Right cardiac atrium (tissue), 5 donors: ENCODE data around the gene NTN3. TPM values are rescaled to one million over a fixed set of nuclear protein-coding genes. Genes with fewer than 3 reads are reported as not detected.

ENCODE experiments used
- ATAC-seq, 2 donors: fragments of 200-7000 bp; cut with Tn5 transposase; one replicate each; pipeline versions ENCODE4 v1.8.0 to v1.9.1; 2020; ENCODE audit warnings: moderate library complexity in 2 of 2, mild to moderate bottlenecking in 1 of 2
- DNase-seq, 3 donors: peaks; one replicate each; pipeline ENCODE4 v3.0.0-alpha.2; 2020
- H3K27ac ChIP-seq: one replicate; pipeline ENCODE4 v1.5.1; 2013; ENCODE audit warnings: mild to moderate bottlenecking, low read length, control low read depth, moderate library complexity
- H3K27me3 ChIP-seq: one replicate; pipeline ENCODE4 v1.6.1; 2013; ENCODE audit not compliant: control insufficient read depth, insufficient read depth
- H3K4me1 ChIP-seq: one replicate; pipeline ENCODE4 v1.6.1; 2013; ENCODE audit warnings: low read length; ENCODE audit not compliant: control insufficient read depth, insufficient read depth
- H3K4me3 ChIP-seq: one replicate; pipeline ENCODE4 v1.5.1; 2013; ENCODE audit warnings: low read length, control low read depth
- H3K9me3 ChIP-seq: one replicate; pipeline ENCODE4 v1.6.1; 2013; ENCODE audit warnings: low read length; ENCODE audit not compliant: control insufficient read depth
- WGBS: extraction: QIAGEN DNeasy Blood & Tissue Kit; methylation state at CpG from one replicate; pipeline ENCODE4 v1.1.7; 2013; 5-methylcytosine and 5-hydroxymethylcytosine counted together
- intact Hi-C, 4 donors: fragments of 100-400 bp; cut with DNase I; formaldehyde crosslinking; loops; one replicate each; pipeline versions ENCODE4 v1.11.0 to v1.14.0; 2022 to 2023
- polyA plus RNA-seq: library from polyadenylated mRNA; stranded (reverse); fragments of 200-250 nt; gene quantifications from one replicate; pipeline ENCODE4 v1.2.3, GENCODE V29; 2013
- total RNA-seq, 4 donors: library from RNA; stranded (reverse); fragmentation: NEBNext Ultra II Directional; extraction: Animal tissue kit (Norgen Biotek cat#: 25700); gene quantifications; one replicate each; pipeline ENCODE4 v1.2.1, GENCODE V29; 2021
- donor health status: healthy with polysubstance abuse.
- donor health status: DM: no; HTN: yes; CAD: no.
- donor health status: DM: no; HTN: no; CAD: no.
- donor health status: DM: no; HTN: yes; CAD: no; lungs with severe emphysema.
- donor health status: DM: yes; HTN: yes; CAD: no.

NTN3 gene
- total and polyA plus RNA-seq, 5 donors: 0.50 to 1.8 (median 0.74) TPM

- intact Hi-C loops: loop anchor here in 2 of 4 donors (2.0 to 10.0 kb wide), 2 partner anchors 159 to 165 kb away; partner anchors contain the start of gene ABCA3 (in 1 of the 2)
- WGBS: 97% methylated on average over 6 of the region's 6 CpGs
- DNase-seq (peak in 1 of 3 donors; percentile 57), ATAC-seq (no peak)
- Histone ChIP-seq H3K27me3 (no peaks in the 10 kb centered on the region), H3K9me3 (no peaks in the 10 kb centered on the region), H3K4me3 (no peak overlapping the region), H3K27ac (no peak overlapping the region), H3K4me1 (peaks cover 12% of the 10 kb centered on the region)
Observed at GRCh38 chr16:2499454-2499853, 28.4 kb downstream of the NTN3 start.

GRCh38 chr16:2499890-2500429, 28.9 kb downstream of the NTN3 start:
- Histone ChIP-seq H3K4me1 (peaks cover 12% of the 10 kb centered on the region), H3K4me3 (no peak overlapping the region), H3K27ac (no peak overlapping the region), H3K27me3 (no peaks in the 10 kb centered on the region), H3K9me3 (no peaks in the 10 kb centered on the region)
- intact Hi-C loops: loop anchor here in 3 of 4 donors (2.0 to 10.0 kb wide), 4 partner anchors 73 to 165 kb away; partner anchors contain the start of genes ABCA3 (in 1 of the 3) and CCNF (in 1 of the 3)
- WGBS: 93% methylated on average over 29 of the region's 29 CpGs
- no peak for ATAC-seq
- peak in 1 of 3 donors; percentile 53 for DNase-seq

GRCh38 chr16:2500430-2500917, 29.4 kb downstream of the NTN3 start:
- Histone ChIP-seq H3K27ac (no peak overlapping the region), H3K27me3 (no peaks in the 10 kb centered on the region), H3K9me3 (no peaks in the 10 kb centered on the region), H3K4me1 (peaks cover 12% of the 10 kb centered on the region), H3K4me3 (no peak overlapping the region)
- DNase-seq (peak in 1 of 3 donors; percentile 75), ATAC-seq (no peak)
- WGBS: 87% methylated on average over 20 of the region's 20 CpGs
- intact Hi-C loops: loop anchor here in 1 of 4 donors (2.0 to 5.0 kb wide), 2 partner anchors 73 to 158 kb away; partner anchors contain the start of gene CCNF

- Histone ChIP-seq H3K4me1 (peaks cover 12% of the 10 kb centered on the region), H3K4me3 (no peak overlapping the region), H3K27ac (no peak overlapping the region), H3K9me3 (no peaks in the 10 kb centered on the region), H3K27me3 (no peaks in the 10 kb centered on the region)
- intact Hi-C loops: loop anchor here in 1 of 4 donors (2.0 to 5.0 kb wide), 2 partner anchors 74 to 158 kb away; partner anchors contain the start of gene CCNF
- ATAC-seq: peak; percentile 82 to 84
- WGBS: 37% methylated on average over 23 of the region's 23 CpGs
- DNase-seq: peak; percentile 81 to 95 (median 94)
Observed at GRCh38 chr16:2500918-2501750, 30.0 kb downstream of the NTN3 start.

GRCh38 chr16:2501946-2502895, 31.1 kb downstream of the NTN3 start:
- H3K4me3 ChIP-seq: no peak overlapping the region
- DNase-seq (peak in 1 of 3 donors; percentile 53), ATAC-seq (no peak)
- intact Hi-C loops: loop anchor here in 1 of 4 donors (2.0 to 5.0 kb wide), 2 partner anchors 75 to 159 kb away; partner anchors contain the start of gene CCNF
- WGBS: 75% methylated on average over 18 of the region's 18 CpGs
- peaks cover 12% of the 10 kb centered on the region for H3K4me1 ChIP-seq
- H3K27me3 ChIP-seq: no peaks in the 10 kb centered on the region
- H3K27ac ChIP-seq: no peak overlapping the region
- no peaks in the 10 kb centered on the region for H3K9me3 ChIP-seq

- no peak overlapping the region for H3K4me3 ChIP-seq
- WGBS: 83% methylated on average over 14 of the region's 14 CpGs
- intact Hi-C loops: no loop called here
- H3K27ac ChIP-seq: no peak overlapping the region
- H3K4me1 ChIP-seq: peaks cover 2% of the 10 kb centered on the region
- no peaks in the 10 kb centered on the region for H3K27me3 ChIP-seq
- DNase-seq (peak in 1 of 3 donors; percentile 41), ATAC-seq (no peak)
- no peaks in the 10 kb centered on the region for H3K9me3 ChIP-seq
Observed at GRCh38 chr16:2505695-2506094, 34.6 kb downstream of the NTN3 start.

GRCh38 chr16:2507052-2507659, 36.1 kb downstream of the NTN3 start:
- no peaks in the 10 kb centered on the region for H3K4me1 ChIP-seq
- no peaks in the 10 kb centered on the region for H3K27me3 ChIP-seq
- DNase-seq (peak in 2 of 3 donors; percentile 72 to 80), ATAC-seq (peak; percentile 1 to 5)
- no peak overlapping the region for H3K27ac ChIP-seq
- 73% methylated on average over 14 of the region's 14 CpGs for WGBS
- intact Hi-C loops: no loop called here
- no peaks in the 10 kb centered on the region for H3K9me3 ChIP-seq
- no peak overlapping the region for H3K4me3 ChIP-seq

GRCh38 chr16:2507665-2508064, 36.6 kb downstream of the NTN3 start:
- no peaks in the 10 kb centered on the region for H3K27me3 ChIP-seq
- no peaks in the 10 kb centered on the region for H3K4me1 ChIP-seq
- peak; percentile 52 to 86 (median 85) for DNase-seq
- intact Hi-C loops: no loop called here
- ATAC-seq: peak; percentile 53 to 56
- WGBS: 84% methylated on average over 11 of the region's 11 CpGs
- no peak overlapping the region for H3K4me3 ChIP-seq
- no peak overlapping the region for H3K27ac ChIP-seq
- H3K9me3 ChIP-seq: no peaks in the 10 kb centered on the region

- 88% methylated on average over 18 of the region's 18 CpGs for WGBS
- no peaks in the 10 kb centered on the region for H3K27me3 ChIP-seq
- no peaks in the 10 kb centered on the region for H3K4me1 ChIP-seq
- no peaks in the 10 kb centered on the region for H3K9me3 ChIP-seq
- DNase-seq (peak in 2 of 3 donors; percentile 40 to 51), ATAC-seq (no peak)
- intact Hi-C loops: no loop called here
- H3K27ac ChIP-seq: no peak overlapping the region
- H3K4me3 ChIP-seq: no peak overlapping the region
Observed at GRCh38 chr16:2508722-2509400, 37.8 kb downstream of the NTN3 start.
